Measurements from ENCODE around the gene MZT2B. TPM values are rescaled to one million over a fixed set of nuclear protein-coding genes. Genes with fewer than 3 reads are reported as not detected.

The MZT2B gene
- total and polyA plus RNA-seq, 2 of the 13 experiments (the other 11 are each of a cell fraction or from before 2014, with no cell fraction given) = 253 to 410 TPM

DNA sequence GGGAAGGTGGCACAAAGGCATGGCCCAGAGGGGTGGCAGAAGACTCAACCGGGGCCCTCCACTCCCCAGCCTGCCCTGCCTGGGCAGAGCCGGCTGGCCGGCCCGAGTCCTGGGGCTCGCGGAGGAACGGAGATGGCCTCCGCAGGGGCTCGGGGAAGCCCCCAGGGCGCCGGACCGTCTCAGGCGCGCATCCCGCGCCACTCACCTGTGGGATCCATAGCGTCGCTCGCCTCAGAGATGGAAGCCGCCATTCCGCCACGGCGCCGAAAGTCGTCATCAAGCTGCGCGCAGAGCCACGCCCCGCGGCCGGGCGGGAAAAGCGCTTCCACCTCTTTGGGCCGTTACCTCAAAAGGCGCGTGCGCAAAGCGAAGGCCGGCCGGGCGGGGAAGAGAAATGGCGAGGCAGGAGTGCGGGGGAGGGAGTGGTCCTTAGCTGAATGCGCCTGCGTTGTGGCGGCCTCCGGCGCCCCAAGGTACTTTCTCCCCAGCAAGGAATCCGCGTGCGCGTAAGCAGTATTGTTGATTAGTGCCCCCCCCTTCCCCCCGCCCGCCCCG, 660 bp upstream of the MZT2B start, which contains the start of gene SMPD4 (continued):
- no peak for TF ChIP-seq TRIM24 (CRISPR knock-in tag; IDR thresholded peaks at IDR 0.05)
- no peak for TF ChIP-seq KAT2B (IDR thresholded peaks at IDR 0.05; ENCODE audit: borderline replicate concordance, low read depth, low read length)
- no peak for TF ChIP-seq JDP2 (CRISPR knock-in tag; IDR thresholded peaks at IDR 0.05; ENCODE audit: borderline replicate concordance)
- TF ChIP-seq ZNF235 (CRISPR knock-in tag; IDR thresholded peaks at IDR 0.05; ENCODE audit: borderline replicate concordance) = no peak
- peak; percentile 80 for TF ChIP-seq ASH2L (IDR thresholded peaks at IDR 0.05; ENCODE audit: insufficient read length, low read depth, low read length)
- 0 out of 2 replicates have a peak, but pooled peaks have one; percentile 53 for TF ChIP-seq GMEB2 (CRISPR knock-in tag; IDR thresholded peaks at IDR 0.05; ENCODE audit: low read depth)
- TF ChIP-seq MBD4 (IDR thresholded peaks at IDR 0.05; ENCODE audit: borderline replicate concordance, low read length) = no peak
- TF ChIP-seq ZNF746 (CRISPR knock-in tag; IDR thresholded peaks at IDR 0.05) = no peak
- no peak for TF ChIP-seq DDIT3 (CRISPR knock-in tag; IDR thresholded peaks at IDR 0.05)
- TF ChIP-seq RNF219 (CRISPR knock-in tag; IDR thresholded peaks at IDR 0.05) = no peak
- TF ChIP-seq NFE2L1 (CRISPR knock-in tag; IDR thresholded peaks at IDR 0.05; ENCODE audit: borderline replicate concordance) = peak; percentile 63; the same call in 1 of the 2 replicates
- no peak for TF ChIP-seq ZNF496 (CRISPR knock-in tag; IDR thresholded peaks at IDR 0.05; ENCODE audit: insufficient replicate concordance)
- TF ChIP-seq MLLT10 (CRISPR knock-in tag; IDR thresholded peaks at IDR 0.05) = no peak
- TF ChIP-seq SMAD1 (CRISPR knock-in tag; IDR thresholded peaks at IDR 0.05; ENCODE audit: borderline replicate concordance, low read depth) = no peak
- TF ChIP-seq FUBP1 (CRISPR knock-in tag; IDR thresholded peaks at IDR 0.05; ENCODE audit: borderline replicate concordance) = no peak
- TF ChIP-seq KDM6A (CRISPR knock-in tag; IDR thresholded peaks at IDR 0.05; ENCODE audit: low read depth) = no peak
- TF ChIP-seq, protein P1, sequence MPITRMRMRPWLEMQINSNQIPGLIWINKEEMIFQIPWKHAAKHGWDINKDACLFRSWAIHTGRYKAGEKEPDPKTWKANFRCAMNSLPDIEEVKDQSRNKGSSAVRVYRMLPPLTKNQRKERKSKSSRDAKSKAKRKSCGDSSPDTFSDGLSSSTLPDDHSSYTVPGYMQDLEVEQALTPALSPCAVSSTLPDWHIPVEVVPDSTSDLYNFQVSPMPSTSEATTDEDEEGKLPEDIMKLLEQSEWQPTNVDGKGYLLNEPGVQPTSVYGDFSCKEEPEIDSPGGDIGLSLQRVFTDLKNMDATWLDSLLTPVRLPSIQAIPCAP (CRISPR knock-in tag; IDR thresholded peaks at IDR 0.05; ENCODE audit: low read depth) = 0 out of 2 replicates have a peak, but pooled peaks have one; percentile 52
- TF ChIP-seq ZBTB1 (CRISPR knock-in tag; IDR thresholded peaks at IDR 0.05; ENCODE audit: borderline replicate concordance) = peak; percentile 33; the same call in 1 of the 2 replicates
- no peak for TF ChIP-seq RAD51 (IDR thresholded peaks at IDR 0.05; ENCODE audit: borderline replicate concordance)
- peak; percentile 48; the same call in 1 of the 2 replicates for TF ChIP-seq ZNF274 (CRISPR knock-in tag; IDR thresholded peaks at IDR 0.05)

All from HepG2 (cell line).